GM19372 (cell line): ENCODE measurements around the gene MAPRE3.

Experiments used
- ATAC-seq: cut with Tn5 transposase; IDR thresholded peaks from one replicate; pipeline ENCODE4 v1.9.1; 2021; ENCODE audit warnings: mild to moderate bottlenecking, low read depth, moderate library complexity; ENCODE audit not compliant: unreplicated experiment

MAPRE3 gene

DNA sequence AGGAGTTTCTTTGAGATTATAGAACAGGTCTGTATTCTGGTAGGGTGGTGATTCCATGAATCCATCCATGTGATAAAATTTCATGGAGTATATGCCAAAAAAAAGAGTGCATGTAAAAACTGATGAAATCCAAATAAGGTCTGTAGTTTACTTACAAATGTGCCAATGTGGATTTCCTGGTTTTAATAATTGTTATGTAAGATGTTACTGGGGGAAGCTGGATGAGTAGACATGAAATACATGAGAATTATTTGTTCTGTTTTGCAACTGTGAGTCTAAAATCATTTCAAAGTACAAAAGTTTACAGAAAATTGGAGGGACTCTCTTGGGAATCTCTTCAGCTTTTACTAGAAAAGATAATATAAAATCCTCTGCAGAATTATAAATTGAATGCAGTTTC, 38.6 kb downstream of the MAPRE3 start:
- ATAC-seq, result no peak

DNA sequence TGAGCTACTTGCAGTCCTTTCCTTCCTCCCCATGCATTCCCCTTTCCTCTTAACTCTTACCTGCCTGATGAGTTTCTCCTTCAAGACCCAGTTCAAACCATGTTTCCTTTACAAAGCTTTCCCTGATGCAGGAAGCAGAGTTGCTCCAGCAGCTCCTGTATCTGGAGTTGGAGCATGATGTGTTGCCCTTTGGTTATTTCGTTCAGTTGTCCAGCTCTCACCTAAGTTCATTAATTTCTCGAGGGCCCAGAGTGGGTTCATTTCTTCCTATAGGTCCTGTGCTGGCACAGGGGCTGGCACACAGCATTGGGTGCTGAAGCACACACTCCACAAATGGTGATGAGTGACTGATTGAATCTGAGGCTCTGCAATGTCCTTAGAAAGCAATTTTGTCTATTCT, 39.3 kb downstream of the MAPRE3 start:
- ATAC-seq, result no peak

DNA sequence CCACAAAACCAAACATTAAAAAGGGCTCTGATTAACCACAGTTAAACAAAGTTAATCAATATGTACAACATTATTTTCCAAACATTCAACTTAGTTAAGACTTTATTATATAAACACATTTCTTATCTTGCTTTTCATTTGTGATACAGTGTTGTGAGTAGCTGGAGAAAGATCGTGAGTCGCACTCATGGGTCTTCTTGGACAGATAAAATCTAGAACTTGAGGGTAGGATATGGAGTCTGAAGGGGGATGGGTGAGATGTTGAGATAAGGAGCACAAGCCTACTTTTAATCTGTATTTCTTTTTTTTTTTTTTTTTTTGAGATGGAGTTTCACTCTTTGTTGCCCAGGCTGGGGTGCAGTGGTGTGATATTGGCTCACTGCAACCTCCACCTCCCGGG, 39.7 kb downstream of the MAPRE3 start:
- ATAC-seq, result no peak

DNA sequence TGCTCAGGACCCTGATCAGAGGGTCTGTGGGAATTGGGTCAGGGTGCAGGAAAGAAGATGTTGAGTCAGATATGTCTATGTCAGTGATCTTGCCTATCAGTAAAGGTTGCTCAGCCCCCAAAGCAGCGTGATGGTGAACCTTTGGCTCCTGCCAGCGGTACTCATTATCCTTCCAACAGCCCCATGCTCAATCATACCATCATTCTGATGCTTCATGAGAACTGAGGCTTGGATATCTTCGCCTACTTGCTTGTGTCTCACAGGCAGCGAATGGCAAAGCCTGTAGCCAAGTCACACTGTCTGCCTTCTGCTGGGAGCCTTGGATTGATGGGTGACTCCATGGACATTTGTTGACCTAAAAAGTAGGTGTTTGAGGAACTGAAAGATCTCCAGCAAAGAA, 43.3 kb downstream of the MAPRE3 start:
- no peak for ATAC-seq

DNA sequence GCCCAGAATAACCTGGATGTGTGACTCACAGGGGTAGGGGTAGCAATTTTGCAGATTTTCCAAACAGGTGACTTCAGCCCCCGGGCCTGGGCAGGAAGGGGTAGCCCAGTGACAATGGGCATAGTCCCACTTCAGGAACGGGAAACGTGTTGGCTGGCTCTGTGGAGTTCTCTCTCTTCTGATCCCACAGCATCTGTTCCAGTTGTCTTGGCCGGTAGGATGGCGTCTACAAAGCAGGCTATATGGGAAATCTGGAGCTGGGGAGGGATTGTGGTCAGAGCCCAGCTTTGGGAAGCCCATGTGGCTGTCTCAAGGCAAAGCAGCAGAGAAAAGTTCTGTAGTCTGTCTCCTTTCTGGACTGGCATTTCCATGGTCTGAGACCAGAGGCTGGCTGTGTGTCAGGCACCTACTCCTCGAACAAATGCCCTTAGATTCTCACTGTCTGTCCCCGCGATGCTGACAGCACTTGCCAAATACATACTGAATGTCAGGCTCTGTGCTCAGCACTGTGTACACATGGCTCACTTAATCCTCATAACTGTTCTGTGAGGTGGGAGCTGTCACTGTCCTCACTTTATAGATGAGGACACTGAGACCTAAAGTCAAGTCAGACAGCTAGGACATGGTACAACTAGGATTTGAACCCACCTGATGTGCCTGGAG, 44.5 kb downstream of the MAPRE3 start:
- no peak for ATAC-seq

DNA sequence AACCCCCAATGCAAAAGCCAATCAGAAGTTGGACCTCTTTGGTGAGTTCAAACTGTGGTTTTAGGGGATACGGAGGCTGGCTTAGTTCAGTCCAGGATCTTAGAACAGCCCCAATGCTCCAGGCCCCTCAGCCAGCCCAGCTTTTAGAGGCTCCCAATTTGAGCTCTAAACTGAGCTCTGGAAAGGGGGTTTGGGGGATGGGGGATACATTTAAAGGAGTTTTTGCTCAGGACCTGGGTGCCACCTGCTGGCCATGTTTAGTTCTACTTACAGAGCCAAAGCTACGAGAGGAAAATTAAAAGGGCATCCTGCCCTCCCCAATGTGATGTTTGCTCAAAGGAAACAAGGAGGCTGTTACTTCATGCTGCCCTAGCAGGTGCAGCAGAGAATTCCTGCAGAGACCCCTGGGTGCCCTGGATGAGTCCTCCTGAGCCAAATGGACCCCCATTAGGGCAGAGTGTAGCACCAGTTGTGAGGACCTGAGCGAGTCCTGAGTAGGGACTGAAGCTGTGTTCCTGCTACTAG, 46.4 kb downstream of the MAPRE3 start:
- ATAC-seq, result no peak

DNA sequence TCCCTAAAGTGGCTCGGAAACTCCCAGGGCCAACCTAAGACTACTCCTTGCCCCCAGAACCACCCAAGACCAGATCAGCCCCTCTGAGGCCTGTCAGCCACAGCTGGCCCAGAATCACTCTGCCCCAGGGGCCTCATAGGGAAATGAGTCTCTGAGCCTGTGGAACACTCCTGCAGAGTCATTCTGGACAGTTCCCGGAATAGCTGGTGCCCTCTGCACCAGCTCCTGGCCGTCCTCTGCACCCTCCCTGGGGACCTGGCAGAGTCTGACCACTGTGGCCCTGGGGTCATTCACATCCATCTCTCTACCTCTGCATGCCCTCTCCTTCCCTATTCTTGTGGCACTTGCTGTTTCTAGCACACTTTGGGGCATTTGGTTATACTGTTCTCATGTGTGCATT, 47.7 kb downstream of the MAPRE3 start:
- ATAC-seq, result no peak

DNA sequence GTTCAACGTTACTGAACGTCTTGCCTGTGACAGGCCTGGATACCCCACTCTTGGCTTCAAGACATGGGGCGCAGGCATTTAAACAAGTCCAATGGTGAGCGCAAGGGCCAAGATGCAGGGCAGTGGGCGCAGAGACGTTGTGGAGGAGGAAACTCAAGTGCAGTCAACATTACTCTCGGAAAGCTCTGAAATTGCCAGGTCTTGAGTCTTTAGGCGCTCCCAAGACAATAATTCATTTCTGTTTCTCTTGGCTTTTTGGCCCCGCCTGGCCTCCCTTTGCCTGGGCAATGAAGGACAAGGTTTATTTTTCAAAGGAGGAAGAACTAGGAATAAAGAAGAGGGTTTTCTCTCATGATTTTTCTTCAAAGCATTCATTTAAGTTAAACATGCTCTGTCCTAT, 49.0 kb downstream of the MAPRE3 start:
- ATAC-seq, result no peak

DNA sequence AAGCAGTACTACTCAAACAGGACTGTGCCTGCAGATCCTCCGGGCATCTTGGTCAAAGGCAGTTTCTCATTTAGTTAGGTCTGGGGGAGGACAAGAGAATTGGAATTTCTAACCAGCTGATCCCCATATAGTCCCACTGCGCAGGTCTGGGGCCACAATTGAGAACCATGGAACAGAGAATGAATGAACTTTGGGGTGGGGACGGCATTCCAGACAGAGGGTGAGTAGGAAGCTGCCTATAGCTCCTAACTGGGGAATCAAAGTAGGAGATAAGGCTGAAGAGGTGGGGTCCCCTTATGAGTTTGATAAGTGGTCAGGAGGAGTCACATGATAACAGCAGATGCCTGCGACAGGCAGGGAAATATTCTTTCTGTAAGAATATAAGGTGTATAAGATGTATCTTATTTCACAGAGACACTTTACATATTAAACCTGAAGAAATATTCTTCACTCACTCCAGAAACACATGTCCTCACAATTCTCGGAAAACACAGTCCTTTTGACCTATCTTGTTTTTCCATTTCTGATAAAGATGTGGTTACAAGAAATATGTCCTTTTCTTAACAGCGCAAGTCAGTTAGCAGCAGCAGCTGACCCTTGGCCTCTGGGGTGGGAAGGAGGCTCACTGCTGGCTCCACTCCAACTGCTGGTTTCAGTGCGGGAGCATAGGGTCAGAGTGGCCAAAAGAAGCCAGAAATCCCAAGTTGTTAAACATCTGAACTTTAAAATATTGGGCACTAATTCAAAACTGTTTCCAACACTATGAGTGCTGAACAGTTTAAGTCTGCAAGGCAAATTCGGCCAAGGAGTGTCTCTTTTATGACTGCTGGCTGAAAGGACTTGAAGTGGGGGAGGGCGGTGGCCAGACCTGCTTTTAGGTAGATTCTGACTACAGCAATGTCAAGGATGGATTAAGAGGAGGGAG, 49.8 kb downstream of the MAPRE3 start:
- no peak for ATAC-seq

DNA sequence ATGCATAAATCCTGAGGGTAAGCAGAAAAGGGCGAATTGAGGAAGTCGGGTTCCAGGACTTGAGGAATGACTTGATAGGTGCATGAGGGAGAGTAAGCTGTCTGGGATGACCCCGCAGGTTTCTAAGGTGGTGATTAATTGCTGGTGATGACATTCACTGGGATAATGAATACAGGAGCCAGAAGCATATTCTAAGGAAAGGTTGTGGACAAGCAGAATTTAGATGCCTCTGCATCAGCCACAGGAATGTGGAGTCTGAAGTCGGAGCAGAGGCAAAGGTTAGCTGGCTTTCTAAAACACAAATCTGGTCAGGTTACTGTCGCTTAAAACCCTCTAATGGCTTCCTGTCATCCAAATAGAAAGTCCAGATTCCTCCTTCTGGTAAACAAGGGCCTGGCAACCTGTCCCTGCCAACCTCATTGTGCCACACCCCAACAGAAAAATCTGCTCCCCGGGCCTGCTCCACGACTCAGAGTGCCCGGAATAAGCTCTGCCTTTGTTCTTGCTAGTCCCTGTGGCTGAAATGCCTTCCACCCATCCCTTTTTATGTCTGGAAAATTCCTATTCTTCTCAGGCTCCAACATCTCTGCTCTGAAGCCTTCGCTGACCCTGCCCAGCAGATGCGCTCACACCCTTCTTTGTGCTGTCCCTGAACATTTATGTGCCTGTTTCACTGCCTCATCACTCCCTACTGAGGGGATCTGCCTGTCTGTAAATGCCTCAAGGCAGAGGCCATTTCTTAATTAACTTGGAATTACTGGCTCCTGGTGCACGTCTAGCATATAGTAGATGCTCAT, 51.0 kb downstream of the MAPRE3 start:
- ATAC-seq, result no peak

DNA sequence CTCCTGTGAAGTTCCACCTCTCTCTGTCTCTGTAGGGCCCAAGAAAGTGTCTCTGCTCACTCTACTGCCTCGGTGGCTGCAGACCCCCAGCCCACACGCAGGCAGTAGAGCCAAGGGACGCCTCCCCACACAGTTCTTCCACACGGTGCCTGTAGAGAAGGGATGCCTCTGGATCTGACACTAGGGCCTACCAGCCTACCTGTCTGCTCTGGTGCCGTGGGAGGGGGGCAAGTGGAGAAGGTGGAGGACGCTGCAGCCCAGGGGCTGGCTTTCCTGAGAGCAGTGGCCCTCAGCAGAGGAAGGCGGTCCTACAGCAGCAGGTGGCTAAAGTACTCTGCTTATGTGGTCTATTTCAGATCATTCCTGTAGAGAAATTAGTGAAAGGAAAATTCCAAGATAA, 53.3 kb downstream of the MAPRE3 start:
- ATAC-seq, result no peak

DNA sequence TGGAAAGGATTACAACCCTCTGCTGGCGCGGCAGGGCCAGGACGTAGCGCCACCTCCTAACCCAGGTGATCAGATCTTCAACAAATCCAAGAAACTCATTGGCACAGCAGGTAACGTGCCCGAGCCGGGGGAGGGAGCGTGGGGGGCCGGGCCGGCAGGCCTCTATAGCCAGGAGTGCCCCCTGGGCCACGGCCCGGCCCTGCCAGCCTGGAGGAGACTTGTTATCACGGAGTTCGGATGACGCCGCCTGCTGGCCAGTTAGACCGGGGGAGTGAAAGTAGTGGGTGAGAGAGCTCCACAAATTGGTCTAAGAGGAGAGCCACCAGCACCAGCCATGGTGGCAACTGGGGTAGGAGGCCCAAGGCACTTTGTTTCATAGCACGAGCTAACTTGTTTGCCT, 53.8 kb downstream of the MAPRE3 start:
- ATAC-seq, result no peak

DNA sequence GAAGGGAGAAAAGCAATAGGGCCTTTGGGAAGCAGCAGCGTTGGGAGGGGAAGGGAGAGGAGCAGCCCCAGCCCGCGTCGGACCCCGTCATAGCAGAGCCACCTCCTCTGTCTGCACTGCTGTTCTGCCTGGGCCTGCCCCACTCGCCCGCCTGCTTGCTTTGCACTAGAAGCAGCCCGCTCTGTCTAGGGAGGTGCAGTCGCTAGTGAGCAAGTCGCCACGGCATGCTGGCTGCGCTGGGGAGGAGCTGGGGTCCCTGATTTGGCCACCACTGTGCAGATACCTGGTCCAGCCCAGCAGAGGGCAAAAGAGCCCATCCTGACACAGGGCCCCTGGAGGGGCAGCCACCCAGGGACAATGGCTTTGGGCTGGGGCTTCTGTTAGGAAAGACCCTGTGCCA, 54.4 kb downstream of the MAPRE3 start:
- ATAC-seq, result no peak

DNA sequence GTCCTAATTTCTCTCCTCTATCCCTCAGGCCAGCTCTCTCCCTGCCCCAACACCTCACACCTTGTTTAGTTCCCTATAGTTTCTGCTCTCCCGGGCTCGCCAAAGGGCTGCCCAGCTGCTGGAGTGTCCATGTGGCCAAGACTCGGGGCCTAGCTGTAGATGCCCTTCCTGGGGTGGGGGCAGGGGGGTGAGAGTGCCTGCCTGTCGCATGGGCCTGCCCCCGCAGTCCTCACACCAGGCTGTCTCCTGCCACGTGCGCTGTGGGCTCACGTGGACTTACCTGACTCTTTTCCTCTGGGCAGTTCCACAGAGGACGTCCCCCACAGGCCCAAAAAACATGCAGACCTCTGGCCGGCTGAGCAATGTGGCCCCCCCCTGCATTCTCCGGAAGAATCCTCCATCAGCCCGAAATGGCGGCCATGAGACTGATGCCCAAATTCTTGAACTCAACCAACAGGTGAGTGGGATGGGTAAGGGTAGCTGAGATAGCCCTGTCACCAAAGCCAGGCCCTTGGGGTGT, 54.9 kb downstream of the MAPRE3 start:
- no peak for ATAC-seq

DNA sequence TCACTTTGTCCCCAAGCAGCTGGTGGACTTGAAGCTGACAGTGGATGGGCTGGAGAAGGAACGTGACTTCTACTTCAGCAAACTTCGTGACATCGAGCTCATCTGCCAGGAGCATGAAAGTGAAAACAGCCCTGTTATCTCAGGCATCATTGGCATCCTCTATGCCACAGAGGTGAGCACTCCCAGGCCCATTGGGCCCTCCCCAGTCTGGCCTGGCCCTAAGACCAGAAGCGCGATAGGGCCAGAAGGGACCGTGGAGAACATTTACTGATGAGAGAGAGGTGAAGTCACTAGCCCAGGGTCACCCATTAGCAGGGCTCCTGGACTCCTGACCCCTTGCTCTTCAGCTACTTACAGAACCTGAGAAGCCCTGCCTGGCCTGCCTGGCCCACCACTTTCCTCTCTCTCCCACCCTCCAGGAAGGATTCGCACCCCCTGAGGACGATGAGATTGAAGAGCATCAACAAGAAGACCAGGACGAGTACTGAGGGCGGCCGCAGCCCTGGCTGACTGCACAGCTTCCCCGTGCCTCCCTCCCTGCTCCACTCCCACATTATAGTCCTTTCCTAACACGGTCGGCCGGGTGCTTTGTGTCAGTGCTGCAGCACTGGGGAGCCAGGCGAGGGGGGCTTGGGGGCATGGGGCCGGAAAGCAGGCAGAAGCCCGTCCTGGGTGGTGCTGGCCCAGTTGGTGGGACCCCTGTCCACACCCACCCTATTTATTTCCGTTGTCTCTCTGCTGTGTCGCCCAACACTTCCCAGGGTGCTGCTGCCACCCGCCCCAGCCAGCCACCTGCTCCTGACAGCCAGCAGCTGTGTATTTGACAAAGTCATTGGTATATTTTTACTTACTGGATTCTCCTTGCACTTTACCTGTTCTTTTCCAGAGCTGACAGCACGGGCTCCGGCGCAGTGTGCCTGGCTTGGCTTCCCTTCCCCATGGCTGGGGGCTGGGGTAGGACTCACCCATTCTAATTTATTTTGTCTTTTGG, 55.7 kb downstream of the MAPRE3 start:
- ATAC-seq, result no peak

DNA sequence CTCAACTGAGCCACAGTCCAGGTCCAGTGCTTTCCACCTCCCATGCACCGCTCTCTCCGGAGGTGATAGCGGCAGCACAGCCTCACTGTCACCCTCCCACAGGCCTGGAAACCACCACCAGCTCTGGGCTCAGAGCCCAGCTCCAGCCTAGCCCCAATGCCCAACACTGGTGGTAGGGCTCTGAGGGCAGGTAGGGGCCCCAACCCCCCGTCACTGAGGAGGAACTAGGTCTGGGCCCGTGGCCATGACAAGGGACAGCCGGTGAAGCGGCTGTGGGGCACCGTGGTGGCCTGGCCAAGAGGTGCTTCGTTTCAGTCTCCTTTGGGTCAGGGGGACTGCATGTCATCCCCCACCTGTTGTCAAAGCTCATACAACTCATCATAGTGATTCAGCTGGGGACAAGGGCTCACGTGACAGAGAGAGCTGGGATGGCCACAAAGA, 56.8 kb downstream of the MAPRE3 start:
- no peak for ATAC-seq

DNA sequence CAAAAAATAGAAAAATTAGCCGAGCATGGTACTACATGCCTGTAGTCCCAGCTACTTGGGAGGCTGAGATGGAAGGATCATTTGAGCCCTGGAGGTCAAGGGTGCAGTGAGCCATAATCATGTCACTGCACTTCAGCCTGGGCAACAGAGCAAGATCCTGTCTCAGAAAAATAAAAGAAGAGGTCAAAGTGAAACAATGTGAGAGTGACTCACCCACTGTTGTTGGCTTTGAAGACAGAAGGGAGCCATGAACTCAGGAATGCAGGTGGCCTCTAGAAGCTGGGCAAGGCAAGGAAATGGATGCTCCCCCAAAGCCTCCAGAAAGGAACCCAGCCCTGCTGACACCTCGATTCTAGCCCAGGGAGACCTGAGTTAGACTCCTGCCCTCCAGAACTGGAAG, 58.6 kb downstream of the MAPRE3 start:
- no peak for ATAC-seq

DNA sequence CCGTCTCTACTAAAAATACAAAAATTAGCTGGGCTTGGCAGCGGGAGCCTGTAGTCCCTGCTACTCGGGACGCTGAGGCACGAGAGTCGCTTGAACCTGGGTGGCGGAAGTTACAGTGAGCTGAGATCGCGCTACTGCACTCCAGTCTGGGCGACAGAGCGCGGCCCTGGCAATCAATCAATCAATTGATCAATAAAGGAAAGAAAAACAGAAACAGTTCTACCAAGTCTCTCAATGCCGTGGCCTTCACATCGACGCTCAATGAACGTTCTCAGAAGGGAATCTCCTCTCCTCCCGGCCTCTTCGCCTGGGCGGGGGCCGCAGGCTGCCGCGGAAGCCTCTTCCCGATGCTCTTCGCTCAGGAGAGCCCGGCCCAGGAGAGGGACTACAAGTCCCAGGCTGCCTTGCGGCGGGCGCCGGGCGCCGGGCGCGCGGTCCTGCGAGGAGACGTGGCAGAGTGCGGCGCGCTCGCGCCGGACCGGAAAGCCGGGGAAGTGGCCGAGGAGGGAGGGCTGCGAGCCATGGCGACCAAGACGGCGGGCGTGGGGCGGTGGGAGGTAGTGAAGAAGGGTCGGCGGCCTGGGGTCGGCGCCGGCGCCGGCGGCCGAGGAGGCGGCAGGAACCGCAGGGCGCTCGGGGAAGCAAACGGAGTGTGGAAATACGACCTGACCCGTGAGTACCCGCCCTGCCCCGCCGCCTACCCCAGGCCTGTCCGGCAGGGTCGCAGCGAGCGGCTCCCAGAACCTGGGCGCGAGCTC, 62.2 kb downstream of the MAPRE3 start, which contains the start of gene TMEM214:
Gene TMEM214, plus strand, starts transcription at position 471 of the 758 bp plus-strand sequence. Its CDS starts 51 bp downstream, at position 522.
- ATAC-seq, result peak; percentile 95
